GM18867 (cell line): ENCODE measurements around the gene WDR54.
"Not testable (repeated sequence)": the region's sequence is repeated elsewhere in the genome, so short reads cannot be mapped to it uniquely, and the experiment has no call there.

ENCODE experiments used
- ATAC-seq: cut with Tn5 transposase; IDR thresholded peaks from one replicate; pipeline ENCODE4 v1.9.1; 2021; ENCODE audit warnings: mild to moderate bottlenecking, moderate library complexity; ENCODE audit not compliant: unreplicated experiment

Gene WDR54

GRCh38 chr2:74427551-74427950, 6.0 kb downstream of the WDR54 start:
- no peak for ATAC-seq

- ATAC-seq = no peak
Observed at GRCh38 chr2:74428675-74429074, 7.1 kb downstream of the WDR54 start.

- no peak for ATAC-seq
Observed at GRCh38 chr2:74429487-74430451, 8.2 kb downstream of the WDR54 start.

GRCh38 chr2:74430502-74430901, 9.0 kb downstream of the WDR54 start:
- ATAC-seq = no peak

- ATAC-seq = no peak
Observed at GRCh38 chr2:74436111-74436805, 14.7 kb downstream of the WDR54 start.

GRCh38 chr2:74436848-74437695, 15.5 kb downstream of the WDR54 start:
- ATAC-seq = no peak

GRCh38 chr2:74438248-74438647, 16.7 kb downstream of the WDR54 start:
- no peak for ATAC-seq

GRCh38 chr2:74439373-74439772, 17.8 kb downstream of the WDR54 start:
- ATAC-seq = no peak

GRCh38 chr2:74439803-74440377, 18.4 kb downstream of the WDR54 start:
- no peak for ATAC-seq

GRCh38 chr2:74440378-74441169, 19.0 kb downstream of the WDR54 start:
- peak; percentile 95 for ATAC-seq

GRCh38 chr2:74441170-74441689, 19.7 kb downstream of the WDR54 start:
- no peak for ATAC-seq

GRCh38 chr2:74441690-74442482, 20.4 kb downstream of the WDR54 start, which contains the start of gene RTKN:
TSS of gene RTKN (minus strand) at chr2:74441937. CDS start at chr2:74441816, 121 bp downstream.
- ATAC-seq = no peak

GRCh38 chr2:74442483-74443297, 21.2 kb downstream of the WDR54 start:
- not testable (repeated sequence) for ATAC-seq

- no peak for ATAC-seq
Observed at GRCh38 chr2:74444498-74445318, 23.2 kb downstream of the WDR54 start.

GRCh38 chr2:74447230-74447999, 25.9 kb downstream of the WDR54 start:
- ATAC-seq = no peak

GRCh38 chr2:74448771-74449170, 27.2 kb downstream of the WDR54 start:
- ATAC-seq = no peak
